Hepatocyte (in vitro differentiated cells): Measurements from ENCODE around the gene SFT2D1.

ENCODE experiments used
- CTCF ChIP-seq: fragments of 200-600 bp; sonication (generic); IDR thresholded peaks from 2 replicates; pipeline ENCODE4 v1.5.1; 2016; ENCODE audit warnings: antibody characterized with exemption, mild to moderate bottlenecking; ENCODE audit not compliant: poor library complexity
- EZH2phosphoT487 ChIP-seq: fragments of 200-600 bp; sonication (generic); IDR thresholded peaks from one replicate; pipeline ENCODE4 v1.6.1; 2018; ENCODE audit warnings: antibody characterized with exemption, mild to moderate bottlenecking, low read depth, moderate library complexity; ENCODE audit not compliant: unreplicated experiment, severe bottlenecking

DNA sequence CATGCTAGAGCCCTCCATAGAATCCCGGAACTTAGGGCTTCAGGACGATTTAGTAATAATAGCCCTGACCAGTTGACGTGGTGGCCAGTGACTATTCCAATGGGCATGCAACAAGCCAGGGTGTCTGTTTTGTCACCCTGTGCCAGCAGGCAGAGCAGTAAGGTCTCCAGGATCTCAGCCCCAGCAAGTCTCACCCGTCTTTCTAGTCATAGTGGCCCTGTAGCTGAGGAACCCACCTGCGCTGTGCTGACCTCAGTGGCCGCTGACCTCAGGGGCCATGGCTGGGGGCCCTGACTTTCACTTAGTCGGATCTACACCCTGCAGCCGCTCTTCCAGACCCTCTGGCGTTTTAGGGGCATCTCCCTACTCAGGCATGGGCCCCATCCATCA lies 71.0 kb downstream of the SFT2D1 start:
- no peak for TF ChIP-seq CTCF
- TF ChIP-seq EZH2phosphoT487: no peak
